GM12801 (cell line): ENCODE measurements around the gene SST.

ENCODE experiments used
- CTCF ChIP-seq: IDR thresholded peaks from one replicate; pipeline ENCODE4 v1.5.1; 2011; ENCODE audit warnings: control low read depth; ENCODE audit not compliant: insufficient read length; ENCODE audit errors: extremely low read depth

Gene SST

GRCh38 chr3:187684444-187684843 lies 14.2 kb upstream of the SST start:
- TF ChIP-seq CTCF: no peak

DNA sequence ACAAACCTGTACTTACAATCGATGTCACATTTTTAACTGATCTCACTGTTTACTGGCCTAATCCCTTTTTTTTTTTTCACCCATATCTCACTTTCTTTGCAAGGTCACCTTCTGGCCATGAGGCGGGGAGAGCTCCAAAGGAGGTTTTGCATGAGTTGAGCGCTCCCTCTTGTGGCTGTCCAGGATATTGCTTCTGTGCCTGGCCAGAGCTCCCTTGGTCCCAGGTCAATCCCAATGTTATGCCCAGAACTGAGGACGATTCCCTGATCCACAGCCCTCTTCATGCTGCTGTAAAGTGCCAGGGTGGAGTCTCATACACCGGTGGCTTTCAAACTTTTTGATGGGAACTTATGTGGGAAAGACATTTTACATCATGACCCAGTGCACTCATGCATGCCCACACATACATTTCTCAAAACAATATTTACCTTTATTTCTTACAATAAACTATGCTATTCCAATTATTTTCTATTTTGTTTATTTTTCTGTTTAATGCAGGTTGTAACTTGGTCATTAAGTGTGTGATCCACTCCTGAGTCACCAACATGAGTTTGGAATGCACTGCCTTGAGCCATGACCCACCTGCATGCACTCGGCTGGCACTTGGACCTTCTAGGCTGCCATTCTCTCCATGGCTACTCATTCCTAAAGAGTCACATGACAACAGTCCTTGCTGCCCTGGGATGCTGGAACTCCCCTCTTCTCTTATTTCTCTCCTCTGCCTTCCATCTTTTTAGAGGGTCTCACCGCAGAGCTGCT lies 9.6 kb upstream of the SST start:
- no peak for TF ChIP-seq CTCF

DNA sequence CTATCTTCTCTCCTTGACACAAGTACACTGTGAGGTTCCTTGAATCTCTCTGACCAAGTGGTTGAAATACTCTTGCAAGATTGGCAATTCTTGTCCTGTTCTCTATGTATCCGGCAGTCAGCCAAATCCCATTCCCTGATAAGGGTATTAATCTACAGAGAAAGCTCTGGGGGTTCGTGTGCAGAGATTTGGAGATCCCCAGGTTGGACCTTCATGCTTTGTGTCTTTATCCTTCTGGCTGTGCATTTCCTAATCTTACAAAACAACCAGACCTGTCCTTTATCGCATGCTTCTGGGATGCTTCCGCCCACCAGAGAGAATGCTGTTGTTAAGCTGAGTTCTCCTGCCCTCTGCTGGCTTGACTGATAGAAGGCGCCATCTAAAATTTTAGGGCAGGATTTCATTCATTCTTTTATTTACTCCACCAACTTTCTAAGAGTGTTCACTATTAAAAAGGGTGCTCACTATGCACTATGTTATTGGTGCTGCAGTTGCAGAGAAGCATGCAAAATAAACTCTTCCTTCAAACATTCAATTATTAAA lies 8.6 kb upstream of the SST start:
- no peak for TF ChIP-seq CTCF

- no peak for TF ChIP-seq CTCF
These were observed 7.4 kb upstream of the SST start for GRCh38 chr3:187677604-187678003.

DNA sequence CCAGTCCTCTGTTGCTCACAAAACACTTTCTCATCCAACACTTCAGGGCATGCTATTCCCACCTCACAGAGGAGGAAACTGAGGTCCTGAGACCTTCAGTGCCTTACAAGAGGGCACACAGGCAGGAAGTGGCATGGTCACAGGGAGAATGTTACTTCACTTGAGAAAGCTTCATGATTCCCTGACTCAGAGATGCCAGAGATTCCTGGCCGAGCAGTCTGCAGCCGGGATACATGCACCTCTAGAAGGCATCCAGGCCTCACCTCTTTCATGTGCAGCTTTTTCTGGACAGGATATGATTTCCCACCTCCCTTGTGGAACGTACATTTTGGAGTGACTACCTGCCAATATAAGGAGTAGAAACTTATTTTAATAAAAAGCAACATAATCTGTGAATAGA lies 2.8 kb upstream of the SST start:
- no peak for TF ChIP-seq CTCF

- no peak for TF ChIP-seq CTCF
These were observed 2.7 kb downstream of the SST start for GRCh38 chr3:187667526-187667925.

DNA sequence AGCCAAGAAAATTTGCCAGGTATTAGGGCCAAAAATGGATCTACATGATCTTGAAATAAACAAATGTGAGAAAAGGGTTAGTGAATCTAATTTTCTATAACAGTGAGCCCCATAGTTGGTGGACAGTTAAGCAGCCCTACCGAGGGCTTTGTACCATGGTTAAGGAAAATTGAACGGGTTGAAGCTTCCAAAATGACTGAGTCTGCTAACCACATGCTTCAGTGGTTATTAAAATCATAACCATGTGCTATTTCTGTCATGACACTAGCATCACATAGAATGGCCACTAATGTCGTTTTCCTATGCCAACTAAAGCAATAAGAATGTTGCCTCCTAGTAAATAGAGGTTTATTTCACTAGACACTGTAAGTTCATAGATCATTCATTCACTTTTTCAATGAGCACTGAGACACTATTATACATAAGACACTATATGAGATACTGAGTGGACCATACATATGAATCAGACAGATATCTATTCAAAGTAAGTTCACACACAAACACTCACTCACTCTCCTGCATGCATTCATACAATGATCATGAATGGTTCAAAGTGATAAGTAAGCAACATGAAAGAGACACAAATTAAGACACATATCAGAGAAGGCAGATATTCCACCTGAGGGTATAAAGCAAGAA lies 4.3 kb downstream of the SST start:
- no peak for TF ChIP-seq CTCF
